H9 (cell line): ENCODE results near the gene TJP3. TPM values are rescaled to one million over a fixed set of nuclear protein-coding genes. Genes with fewer than 3 reads are reported as not detected.
A peak's percentile ranks its signal among the peaks of the same experiment; 100 is the strongest.

ENCODE experiments used
- DNase-seq: peaks from one replicate; pipeline ENCODE4 v3.0.0-alpha.2; 2017
- H2AFZ ChIP-seq: one replicate; pipeline ENCODE4 v1.6.1; 2013; ENCODE audit warnings: mild to moderate bottlenecking, low read length, control low read depth, moderate library complexity
- H2AK5ac ChIP-seq: 2 replicates; pipeline ENCODE4 v1.6.1; 2013; ENCODE audit warnings: low read length, control low read depth, mixed read lengths; ENCODE audit not compliant: insufficient read length
- H2BK120ac ChIP-seq: one replicate; pipeline ENCODE4 v1.6.1; 2013; ENCODE audit warnings: low read depth, mild to moderate bottlenecking, low read length, control low read depth, inconsistent platforms; ENCODE audit not compliant: poor library complexity, severe bottlenecking
- H2BK12ac ChIP-seq: 2 replicates; pipeline ENCODE4 v1.6.1; 2013; ENCODE audit warnings: low read length, control low read depth, mixed read lengths, low read depth; ENCODE audit not compliant: insufficient read length
- H2BK15ac ChIP-seq: 2 replicates; pipeline ENCODE4 v1.6.1; 2013; ENCODE audit warnings: low read depth, low read length, control low read depth
- H2BK20ac ChIP-seq: one replicate; pipeline ENCODE4 v1.6.1; 2013; ENCODE audit warnings: low read depth, mild to moderate bottlenecking, low read length, control low read depth, inconsistent platforms; ENCODE audit not compliant: poor library complexity, severe bottlenecking
- H2BK5ac ChIP-seq: 2 replicates; pipeline ENCODE4 v1.6.1; 2013; ENCODE audit warnings: low read length, control low read depth, mixed read lengths; ENCODE audit not compliant: insufficient read length
- H3K14ac ChIP-seq: 2 replicates; pipeline ENCODE4 v1.6.1; 2013; ENCODE audit warnings: low read length, control low read depth; ENCODE audit not compliant: insufficient read depth
- H3K18ac ChIP-seq: 2 replicates; pipeline ENCODE4 v1.6.1; 2013; ENCODE audit warnings: low read depth, mild to moderate bottlenecking, mixed read lengths, low read length, control low read depth; ENCODE audit not compliant: insufficient read length
- H3K23ac ChIP-seq: 2 replicates; pipeline ENCODE4 v1.6.1; 2013; ENCODE audit warnings: low read length, control low read depth, mixed read lengths, low read depth; ENCODE audit not compliant: insufficient read length
- H3K23me2 ChIP-seq: 2 replicates; pipeline ENCODE4 v1.6.1; 2013; ENCODE audit warnings: low read depth, mild to moderate bottlenecking, mixed read lengths, low read length, control low read depth; ENCODE audit not compliant: insufficient read length, poor library complexity, severe bottlenecking
- H3K27ac ChIP-seq: 2 replicates; pipeline ENCODE4 v1.5.1; 2013; ENCODE audit warnings: low read length, control low read depth, mixed read lengths, low read depth; ENCODE audit not compliant: insufficient read length
- H3K27me3 ChIP-seq: 2 replicates; pipeline ENCODE4 v1.6.1; 2013; ENCODE audit warnings: low read length, control low read depth, inconsistent platforms; ENCODE audit not compliant: insufficient read depth
- H3K4ac ChIP-seq: 2 replicates; pipeline ENCODE4 v1.6.1; 2013; ENCODE audit warnings: low read depth, mild to moderate bottlenecking, control low read depth, inconsistent platforms, low read length, moderate library complexity
- H3K4me1 ChIP-seq: 2 replicates; pipeline ENCODE4 v1.6.1; 2013; ENCODE audit warnings: low read length, control low read depth, inconsistent platforms; ENCODE audit not compliant: insufficient read depth
- H3K4me2 ChIP-seq: 2 replicates; pipeline ENCODE4 v1.6.1; 2013; ENCODE audit warnings: low read length, control low read depth, mixed read lengths; ENCODE audit not compliant: insufficient read length, insufficient read depth
- H3K56ac ChIP-seq: 2 replicates; pipeline ENCODE4 v1.6.1; 2013; ENCODE audit warnings: low read depth, mild to moderate bottlenecking, mixed read lengths, low read length, control low read depth; ENCODE audit not compliant: insufficient read length
- H3K79me1 ChIP-seq: 2 replicates; pipeline ENCODE4 v1.6.1; 2013; ENCODE audit warnings: low read depth, mild to moderate bottlenecking, moderate library complexity, low read length, control low read depth, inconsistent platforms; ENCODE audit not compliant: insufficient read depth, poor library complexity, severe bottlenecking
- H3K79me2 ChIP-seq: 2 replicates; pipeline ENCODE4 v1.6.1; 2013; ENCODE audit warnings: low read length, control low read depth, inconsistent platforms; ENCODE audit not compliant: insufficient read depth
- H3K9ac ChIP-seq: 2 replicates; pipeline ENCODE4 v1.6.1; 2013; ENCODE audit warnings: low read length, control low read depth, mixed read lengths; ENCODE audit not compliant: insufficient read length; ENCODE audit errors: extremely low read depth
- H3K9me3 ChIP-seq: one replicate; pipeline ENCODE4 v1.6.1; 2013; ENCODE audit warnings: low read depth, low read length, inconsistent platforms; ENCODE audit not compliant: control insufficient read depth
- H3T11ph ChIP-seq: one replicate; pipeline ENCODE4 v1.6.1; 2013; ENCODE audit warnings: mild to moderate bottlenecking, low read length, control low read depth, inconsistent platforms
- H4K20me1 ChIP-seq: one replicate; pipeline ENCODE4 v1.6.1; 2013; ENCODE audit not compliant: control insufficient read depth, insufficient read length, insufficient read depth
- H4K5ac ChIP-seq: 2 replicates; pipeline ENCODE4 v1.6.1; 2013; ENCODE audit warnings: low read depth, mild to moderate bottlenecking, mixed read lengths, low read length, control low read depth; ENCODE audit not compliant: insufficient read length
- H4K8ac ChIP-seq: replicated peaks from 2 replicates; pipeline ENCODE4 v1.6.1; 2013; ENCODE audit warnings: low read length, control low read depth, mixed read lengths, low read depth; ENCODE audit not compliant: insufficient read length
- H4K91ac ChIP-seq: 2 replicates; pipeline ENCODE4 v1.6.1; 2013; ENCODE audit warnings: low read depth, mild to moderate bottlenecking, moderate library complexity, mixed read lengths, low read length, control low read depth; ENCODE audit not compliant: insufficient read length
- H3K27ac Mint-ChIP-seq, 3 experiments: 2 replicates in 2 of 3; 3 replicates in 1 of 3; pipeline ENCODE4 v1.8.0; 2020 to 2021; ENCODE audit warnings: mixed read lengths in 3 of 3, mild to moderate bottlenecking in 1 of 3, moderate library complexity in 1 of 3
- H3K27me3 Mint-ChIP-seq: 2 replicates; pipeline ENCODE4 v1.8.0; 2021; ENCODE audit warnings: low read depth, mild to moderate bottlenecking, moderate library complexity, mixed read lengths
- H3K36me3 Mint-ChIP-seq, 3 experiments: 2 replicates in 2 of 3; 3 replicates in 1 of 3; pipeline ENCODE4 v1.8.0; 2020 to 2021; ENCODE audit warnings: low read depth in 3 of 3, mixed read lengths in 3 of 3; ENCODE audit not compliant: insufficient read depth in 1 of 3
- H3K4me1 Mint-ChIP-seq, 2 experiments: 2 replicates each; pipeline ENCODE4 v1.8.0; 2020; ENCODE audit warnings: mixed read lengths in 2 of 2
- H3K4me3 Mint-ChIP-seq, 2 experiments: 2 replicates in 1 of 2; 3 replicates in 1 of 2; pipeline ENCODE4 v1.8.0; 2020 to 2021; ENCODE audit warnings: mild to moderate bottlenecking in 2 of 2, mixed read lengths in 2 of 2, moderate library complexity in 1 of 2
- H3K9me3 Mint-ChIP-seq, 2 experiments: 2 replicates in 1 of 2; 3 replicates in 1 of 2; pipeline ENCODE4 v1.8.0; 2020; ENCODE audit warnings: mild to moderate bottlenecking in 2 of 2, mixed read lengths in 2 of 2, moderate library complexity in 1 of 2
- WGBS: extraction: QIAGEN DNeasy Blood & Tissue Kit; methylation state at CpG from one replicate; pipeline ENCODE4 v1.1.7; 2013; ENCODE audit warnings: missing lambda C conversion rate, low lambda C conversion rate, mixed read lengths; ENCODE audit not compliant: insufficient read length; ENCODE audit errors: extremely low coverage; 5-methylcytosine and 5-hydroxymethylcytosine counted together
- total RNA-seq: library from RNA; stranded (reverse); gene quantifications from 2 replicates; pipeline ENCODE4 v1.2.1, GENCODE V29; 2021
- TF ChIP-seq, protein P1 (sequence below): fragments of 200-600 bp; sonication (generic); conservative IDR thresholded peaks from 3 replicates; pipeline ENCODE4 v1.8.0; 2021; ENCODE audit warnings: antibody characterized with exemption, mild to moderate bottlenecking

Gene TJP3
- total RNA-seq, 1 experiment from 2014 or later = 27.3 TPM

DNA sequence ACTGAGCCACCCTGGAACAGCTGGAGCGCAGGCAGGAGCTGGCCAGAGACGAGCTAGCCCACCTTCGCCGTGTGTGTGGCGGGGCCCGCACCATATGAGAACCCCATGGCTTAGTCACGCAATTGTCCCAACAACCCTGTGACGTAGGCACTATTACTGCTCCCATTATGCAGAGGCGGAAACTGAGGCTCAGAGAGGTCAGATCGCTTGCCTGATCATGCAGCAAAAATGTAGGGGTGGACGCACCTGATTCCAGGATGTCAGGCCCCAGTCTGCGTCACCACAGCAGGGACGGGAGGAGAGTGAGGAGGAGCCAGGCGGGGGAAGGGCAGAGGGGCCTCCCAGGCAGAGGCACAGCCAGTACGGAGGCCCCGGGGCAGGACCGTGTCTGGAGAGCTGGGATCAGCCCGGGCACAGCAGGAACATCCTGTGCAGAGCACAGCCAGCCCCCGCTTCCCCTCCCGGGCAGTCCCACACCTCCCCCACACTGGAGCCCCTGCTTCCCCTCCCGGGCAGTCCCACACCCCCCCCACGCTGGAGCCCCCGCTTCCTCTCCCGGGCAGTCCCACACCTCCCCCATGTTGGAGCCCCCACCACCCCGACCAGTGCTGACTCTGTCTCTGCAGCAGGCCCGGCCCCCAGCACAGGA, 24.7 kb upstream of the TJP3 start:
- Histone ChIP-seq H3K27ac (no peak overlapping the region), H3K14ac (no peak overlapping the region), H3K27me3 (no peaks in the 10 kb centered on the region), H2AK5ac (no peak overlapping the region), H4K5ac (no peak overlapping the region), H3K18ac (peak overlapping the region; percentile 11), H2BK20ac (no peak overlapping the region), H3K56ac (no peak overlapping the region), H2BK120ac (no peak overlapping the region), H2BK15ac (no peak overlapping the region), H4K20me1 (peaks cover 8% of the 10 kb centered on the region), H3K79me2 (peaks cover 2% of the 10 kb centered on the region; the same call in 1 of the 2 replicates), H3K4me1 (peaks cover 13% of the 10 kb centered on the region; the same call in 1 of the 2 replicates), H4K8ac (no peak overlapping the region), H2AFZ (no peak overlapping the region), H3K4me2 (no peak overlapping the region), H4K91ac (no peak overlapping the region), H3K9me3 (peaks cover 8% of the 10 kb centered on the region), H3K23me2 (peaks cover 9% of the 10 kb centered on the region), H3T11ph (no peak overlapping the region), H3K23ac (no peak overlapping the region), H3K79me1 (peaks cover 2% of the 10 kb centered on the region), H2BK12ac (no peak overlapping the region), H3K4ac (no peak overlapping the region), H2BK5ac (no peak overlapping the region), H3K9ac (no peak overlapping the region)
- Mint-ChIP-seq H3K9me3 (peaks cover 14% of the 10 kb centered on the region in 2 experiments), H3K36me3 (peaks cover 19 to 26% (median 24%) of the 10 kb centered on the region in 3 experiments), H3K27ac (peak overlapping the region; percentile 89 to 97 (median 90); a peak in 5 of 7 replicates), H3K27me3 (no peaks in the 10 kb centered on the region), H3K4me1 (peaks cover 36 to 44% of the 10 kb centered on the region in 2 experiments), H3K4me3 (peak overlapping the region; percentile 29 to 57; a peak in 3 of 5 replicates)
- WGBS = no CpG with 5 or more reads among the region's 26 CpGs
- DNase-seq = peak; percentile 92
- TF ChIP-seq, protein P1, sequence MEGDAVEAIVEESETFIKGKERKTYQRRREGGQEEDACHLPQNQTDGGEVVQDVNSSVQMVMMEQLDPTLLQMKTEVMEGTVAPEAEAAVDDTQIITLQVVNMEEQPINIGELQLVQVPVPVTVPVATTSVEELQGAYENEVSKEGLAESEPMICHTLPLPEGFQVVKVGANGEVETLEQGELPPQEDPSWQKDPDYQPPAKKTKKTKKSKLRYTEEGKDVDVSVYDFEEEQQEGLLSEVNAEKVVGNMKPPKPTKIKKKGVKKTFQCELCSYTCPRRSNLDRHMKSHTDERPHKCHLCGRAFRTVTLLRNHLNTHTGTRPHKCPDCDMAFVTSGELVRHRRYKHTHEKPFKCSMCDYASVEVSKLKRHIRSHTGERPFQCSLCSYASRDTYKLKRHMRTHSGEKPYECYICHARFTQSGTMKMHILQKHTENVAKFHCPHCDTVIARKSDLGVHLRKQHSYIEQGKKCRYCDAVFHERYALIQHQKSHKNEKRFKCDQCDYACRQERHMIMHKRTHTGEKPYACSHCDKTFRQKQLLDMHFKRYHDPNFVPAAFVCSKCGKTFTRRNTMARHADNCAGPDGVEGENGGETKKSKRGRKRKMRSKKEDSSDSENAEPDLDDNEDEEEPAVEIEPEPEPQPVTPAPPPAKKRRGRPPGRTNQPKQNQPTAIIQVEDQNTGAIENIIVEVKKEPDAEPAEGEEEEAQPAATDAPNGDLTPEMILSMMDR = no peak
